Measurements from ENCODE around the gene SPSB1.

Gene SPSB1

DNA sequence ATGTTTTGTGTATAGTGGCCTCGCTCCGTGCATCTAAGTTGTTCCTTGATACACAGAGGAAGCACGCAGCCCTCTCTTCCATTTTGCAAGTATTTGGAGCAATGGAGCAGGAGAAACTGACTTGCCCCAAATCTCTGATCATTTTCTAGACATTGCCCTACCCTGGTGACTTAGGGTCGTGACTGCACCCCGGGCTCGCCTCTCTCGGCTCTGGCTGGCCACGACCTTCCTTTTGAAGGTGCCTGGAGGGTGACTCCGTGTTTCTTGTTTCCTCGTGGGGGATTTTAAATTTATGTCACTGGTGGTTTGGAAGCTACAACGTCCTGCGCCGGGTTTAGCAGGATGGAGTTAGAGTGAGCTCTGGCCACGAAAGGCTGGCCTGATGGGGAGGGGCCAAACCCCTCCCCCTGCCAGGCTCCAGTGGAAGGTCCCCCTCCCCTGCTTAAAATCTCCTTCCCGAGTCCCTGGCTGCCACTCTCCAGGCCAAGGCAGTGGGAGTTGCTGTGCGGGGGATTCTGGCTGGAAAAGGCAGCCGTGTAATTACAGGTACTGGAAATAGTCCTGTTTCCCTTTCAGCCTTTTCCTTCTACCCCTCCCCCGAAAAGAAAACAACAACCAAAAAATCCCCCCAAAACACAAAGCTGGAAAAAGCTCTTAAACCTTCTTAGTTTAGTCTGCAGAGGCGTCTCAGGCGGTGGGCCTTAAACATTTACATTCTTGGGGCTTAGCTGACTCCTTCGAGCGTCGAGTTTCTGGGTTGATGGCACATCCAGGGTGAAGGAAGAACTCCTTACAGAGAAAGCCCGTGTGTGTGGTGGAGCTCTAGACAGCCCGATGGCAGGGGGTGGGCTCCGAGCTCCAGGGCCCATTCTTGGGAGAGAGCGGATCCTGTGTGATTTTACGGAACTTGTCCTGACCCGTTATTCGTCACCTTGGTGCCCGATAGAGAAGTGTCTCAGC lies 28.1 kb downstream of the SPSB1 start:
- DNase-seq, result peak; percentile 50

DNA sequence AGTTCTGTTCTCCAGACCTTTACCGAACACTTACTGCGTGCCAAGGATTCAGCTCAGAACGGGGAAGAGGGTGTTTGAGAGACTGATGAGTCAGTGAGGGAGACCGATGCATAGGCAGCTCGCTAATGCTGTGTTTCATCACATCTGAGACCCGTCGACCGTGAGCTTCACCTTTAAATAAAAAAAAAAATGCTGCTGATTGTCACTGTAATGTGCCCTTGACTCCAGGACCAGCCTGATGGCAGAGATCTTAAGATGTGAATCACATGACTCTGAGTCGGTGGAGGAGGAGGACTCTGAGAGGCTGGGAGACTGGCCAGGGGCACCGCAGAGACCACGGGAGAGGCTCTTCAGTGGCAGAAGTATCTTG lies 28.8 kb downstream of the SPSB1 start:
- DNase-seq, result no peak

DNA sequence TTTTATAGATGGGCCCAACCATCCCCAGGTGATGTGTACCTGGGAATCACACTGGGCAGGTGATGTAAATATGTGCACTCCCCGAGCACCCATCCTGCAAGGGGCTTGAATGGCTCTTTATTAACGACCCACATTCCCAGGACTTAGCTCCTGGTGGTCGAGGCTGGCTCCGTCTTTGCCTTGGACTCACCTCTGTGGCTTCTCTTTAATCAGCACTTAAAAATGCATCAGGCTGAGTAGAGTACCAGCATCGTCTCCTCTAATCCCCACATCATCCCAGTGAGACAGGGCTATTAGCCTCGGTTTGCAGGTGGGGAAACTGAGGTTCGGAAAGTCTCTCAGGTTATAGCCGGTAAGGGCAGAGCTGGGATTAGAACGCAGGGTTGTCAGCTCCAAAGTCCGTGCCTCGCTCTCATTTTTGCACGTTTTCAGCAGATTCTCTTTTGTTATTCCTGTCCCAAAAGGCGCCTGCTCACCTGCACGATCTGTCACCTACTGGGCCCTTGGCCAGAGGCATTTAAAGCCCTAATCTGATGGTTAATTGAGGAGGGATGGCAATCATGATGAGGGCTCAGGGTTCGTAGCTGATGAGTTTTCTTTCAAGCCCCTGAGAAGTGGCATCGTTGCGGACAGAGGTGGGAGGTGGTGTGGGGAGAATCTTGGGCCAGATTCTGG lies 29.4 kb downstream of the SPSB1 start:
- no peak for DNase-seq

DNA sequence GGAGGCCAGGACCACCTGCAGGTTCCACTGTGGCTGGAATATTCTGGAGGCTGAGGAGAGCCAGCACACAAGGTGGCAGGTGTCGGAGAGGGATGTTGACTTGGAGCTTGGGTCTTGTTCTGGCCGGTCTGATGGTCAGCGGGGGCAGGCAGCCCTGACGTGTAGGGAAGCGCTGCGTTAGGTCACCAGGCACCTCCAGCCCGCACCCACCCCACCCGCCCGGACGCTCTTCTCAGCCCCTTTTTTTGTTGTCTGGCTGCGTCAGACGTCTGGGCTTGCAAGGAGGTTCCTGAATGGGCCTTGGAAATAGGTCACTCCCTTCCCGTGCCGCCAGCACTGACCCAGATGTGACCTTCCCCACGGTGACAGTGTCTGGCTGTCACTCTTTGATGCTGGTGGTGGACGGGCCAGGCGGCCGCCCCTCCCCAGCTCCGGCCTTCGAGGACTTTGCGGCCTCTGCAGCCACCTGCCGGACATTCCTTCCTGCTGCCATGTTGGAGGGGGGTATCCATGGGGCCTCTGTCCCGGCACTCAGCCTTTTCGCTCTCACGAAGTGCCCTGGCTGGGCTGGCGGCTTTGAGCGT lies 30.1 kb downstream of the SPSB1 start:
- DNase-seq, result no peak

DNA sequence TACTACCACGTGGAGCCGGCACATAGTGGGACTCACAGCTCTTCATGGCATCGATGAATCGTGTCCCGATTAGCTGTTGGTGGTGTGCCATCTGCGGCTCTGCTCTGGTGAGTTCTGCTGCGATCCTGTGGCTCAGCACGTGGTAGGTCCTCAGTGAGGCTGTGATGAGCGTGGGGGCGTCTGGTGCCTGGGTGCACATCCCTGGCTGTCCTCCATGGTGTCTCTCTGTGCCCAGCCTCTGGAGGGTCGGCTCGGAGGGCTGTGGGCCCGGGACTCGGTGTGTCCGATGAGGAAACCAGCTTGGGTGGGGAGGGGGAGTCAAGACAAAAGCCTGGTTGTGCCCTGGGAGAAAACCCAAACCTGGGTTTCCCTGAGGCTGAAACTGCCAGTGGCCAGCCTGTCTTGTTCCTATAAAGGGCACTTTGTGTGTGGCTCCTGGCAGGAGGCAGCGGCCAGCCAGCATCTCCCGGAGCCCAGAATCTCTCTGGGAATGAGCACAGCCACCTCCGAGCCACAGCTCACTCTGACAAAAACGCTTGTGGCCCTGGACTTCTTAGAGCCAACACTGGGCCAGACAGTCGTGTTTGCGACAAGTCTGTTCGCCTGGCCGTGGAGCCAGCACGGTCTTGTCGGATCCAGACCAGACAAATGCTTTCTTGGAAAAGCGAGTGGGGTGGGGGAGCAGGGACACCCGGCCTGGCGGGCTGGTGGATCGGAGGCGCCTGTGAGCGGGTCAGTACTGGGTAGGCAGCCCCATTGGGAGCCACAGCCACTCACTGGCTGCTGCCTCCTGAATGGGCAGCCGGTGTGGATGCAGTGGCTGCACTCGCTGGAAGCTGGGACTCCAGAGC lies 31.8 kb downstream of the SPSB1 start:
- no peak for DNase-seq

DNA sequence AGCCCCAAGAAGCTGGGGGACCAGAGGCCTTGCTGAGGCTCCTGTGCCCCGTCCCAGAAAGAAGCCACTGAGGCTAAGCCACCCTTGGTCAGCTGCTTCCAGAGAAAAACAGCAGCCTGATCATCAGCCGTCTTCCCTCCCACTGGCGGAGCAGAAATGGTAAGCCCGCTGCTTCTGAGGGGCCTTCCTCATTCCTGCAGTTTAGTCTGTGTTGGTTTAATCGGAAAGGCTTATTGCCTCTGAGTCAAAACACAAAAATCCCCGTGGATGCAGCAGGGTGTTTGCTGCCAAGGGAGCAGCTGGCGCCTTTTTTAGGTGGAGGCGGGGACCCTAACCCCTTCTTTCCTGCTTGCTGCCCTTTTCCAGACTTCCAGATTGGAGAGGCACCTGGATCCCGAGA lies 33.9 kb downstream of the SPSB1 start:
- no peak for DNase-seq

DNA sequence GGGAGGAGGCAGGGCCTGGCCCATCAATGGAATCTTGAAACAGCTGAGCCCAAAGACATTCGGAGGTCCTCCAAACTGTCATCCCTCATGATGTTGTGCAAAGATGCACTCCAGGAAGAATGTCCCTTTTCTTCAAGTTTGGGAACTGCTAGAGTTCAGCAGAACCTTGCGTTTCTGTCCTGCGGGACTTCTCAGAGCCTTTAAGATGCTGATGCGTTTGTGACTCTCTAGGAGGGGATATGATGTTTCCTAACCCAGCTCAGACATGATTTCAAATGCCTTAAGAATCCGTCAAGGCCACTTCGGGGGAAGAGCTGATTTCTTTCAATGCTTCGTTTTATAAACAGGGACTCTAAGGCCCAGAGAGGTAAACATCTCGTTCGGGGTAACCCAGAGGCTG lies 35.5 kb downstream of the SPSB1 start:
- no peak for DNase-seq

DNA sequence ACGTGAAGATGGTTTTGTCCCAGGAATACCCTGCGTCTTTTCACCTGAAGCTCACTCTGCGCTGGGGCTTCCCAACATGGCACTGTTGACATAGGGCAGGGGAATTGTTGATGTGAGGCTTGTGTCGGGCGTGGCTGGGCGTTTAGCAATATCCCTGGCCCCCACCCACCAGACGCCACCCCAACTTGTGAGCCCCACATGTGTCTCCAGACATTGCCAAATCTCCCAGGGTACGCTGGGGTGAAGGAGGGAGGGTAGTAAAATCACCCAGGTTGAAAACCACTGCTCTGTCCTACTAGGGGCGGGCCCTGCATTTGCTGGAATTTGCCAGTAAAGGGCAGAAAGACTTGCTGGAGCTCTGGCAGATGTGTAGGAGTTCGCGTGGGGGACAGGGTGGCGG lies 36.0 kb downstream of the SPSB1 start:
- DNase-seq, result no peak

DNA sequence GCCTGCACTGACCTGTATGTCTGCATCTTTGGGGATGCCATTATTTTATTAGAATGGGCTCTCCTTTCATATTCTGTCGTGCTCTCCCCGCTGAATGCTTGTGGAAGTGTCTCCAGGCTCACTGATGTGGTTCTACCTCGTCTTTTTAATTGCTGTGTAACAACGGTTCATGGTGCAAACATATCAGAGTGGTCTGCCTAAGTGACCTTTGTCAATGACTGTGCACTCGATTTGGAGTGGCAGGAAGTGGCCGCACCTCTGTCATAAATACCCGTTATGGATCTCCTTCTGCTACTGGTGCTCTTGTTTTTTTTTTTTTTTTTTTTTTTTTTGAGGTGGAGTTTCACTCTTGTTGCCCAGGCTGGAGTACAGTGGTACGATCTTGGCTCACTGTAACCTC lies 38.3 kb downstream of the SPSB1 start:
- no peak for DNase-seq

DNA sequence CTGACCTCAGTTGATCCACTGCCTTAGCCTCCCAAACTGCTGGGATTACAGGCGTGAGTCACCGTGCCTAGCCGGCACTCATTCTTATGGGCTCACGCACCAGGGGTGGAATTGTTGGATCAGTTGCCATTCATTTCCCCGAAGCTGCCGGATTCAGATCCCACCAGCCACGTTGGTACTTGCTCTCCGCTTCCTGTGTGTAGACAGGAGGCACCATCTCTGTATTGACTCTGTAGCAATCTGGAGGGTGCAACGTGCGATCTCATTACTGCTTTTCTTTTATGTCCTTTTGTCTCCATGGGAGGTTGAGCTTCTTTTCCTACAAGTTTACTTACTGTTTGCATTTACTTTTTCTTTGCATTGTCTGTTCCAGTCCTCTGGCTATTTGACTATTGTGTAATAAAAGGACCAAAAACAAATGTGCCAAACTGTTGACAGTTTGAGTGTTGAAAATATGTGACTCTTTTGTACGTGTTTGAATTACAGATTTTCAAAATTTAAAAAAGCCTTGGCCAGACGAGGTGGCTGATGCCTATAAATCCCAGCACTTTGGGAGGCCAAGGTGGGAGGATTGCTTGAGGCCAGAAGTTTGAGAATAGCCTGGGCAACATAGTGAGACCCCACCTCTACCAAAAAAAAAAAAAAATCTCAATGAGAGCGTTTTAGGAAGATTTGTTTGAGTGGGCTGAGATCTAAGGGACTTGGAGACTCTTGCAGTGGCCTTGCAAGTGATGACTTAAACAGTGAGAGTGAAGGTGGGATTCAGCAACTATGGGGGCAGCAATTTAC lies 39.1 kb downstream of the SPSB1 start:
- DNase-seq, result no peak

DNA sequence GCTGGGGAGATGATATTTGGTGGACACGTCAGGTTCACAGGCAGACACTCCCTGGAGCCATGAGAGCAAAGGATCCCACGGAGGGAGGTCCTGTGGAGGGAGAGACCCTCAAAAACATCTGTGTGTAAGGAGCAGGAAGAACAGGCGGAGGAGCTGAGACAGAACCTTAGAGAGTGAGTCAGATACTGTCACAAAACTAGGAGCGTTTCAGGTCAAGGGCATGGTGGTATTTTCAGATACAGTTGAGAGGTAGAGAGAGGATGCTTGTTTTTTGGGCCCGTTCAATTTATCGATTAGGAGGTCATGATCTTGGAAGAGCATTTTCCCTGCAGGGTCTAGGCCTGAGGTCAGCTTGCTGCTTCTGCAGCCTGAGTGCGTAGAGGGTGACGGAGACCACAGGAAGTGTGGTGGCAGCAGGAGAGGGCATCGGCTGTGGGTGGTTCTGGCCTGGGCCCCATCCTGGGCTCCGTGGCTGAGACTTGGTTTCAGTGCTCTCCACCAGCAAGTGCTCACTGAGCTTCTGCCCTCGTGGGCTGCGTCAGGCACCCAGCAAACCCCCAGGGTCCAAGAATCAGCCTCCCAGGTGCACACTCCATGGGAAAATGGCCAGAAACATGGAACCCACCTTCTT lies 39.9 kb downstream of the SPSB1 start:
- DNase-seq, result no peak

DNA sequence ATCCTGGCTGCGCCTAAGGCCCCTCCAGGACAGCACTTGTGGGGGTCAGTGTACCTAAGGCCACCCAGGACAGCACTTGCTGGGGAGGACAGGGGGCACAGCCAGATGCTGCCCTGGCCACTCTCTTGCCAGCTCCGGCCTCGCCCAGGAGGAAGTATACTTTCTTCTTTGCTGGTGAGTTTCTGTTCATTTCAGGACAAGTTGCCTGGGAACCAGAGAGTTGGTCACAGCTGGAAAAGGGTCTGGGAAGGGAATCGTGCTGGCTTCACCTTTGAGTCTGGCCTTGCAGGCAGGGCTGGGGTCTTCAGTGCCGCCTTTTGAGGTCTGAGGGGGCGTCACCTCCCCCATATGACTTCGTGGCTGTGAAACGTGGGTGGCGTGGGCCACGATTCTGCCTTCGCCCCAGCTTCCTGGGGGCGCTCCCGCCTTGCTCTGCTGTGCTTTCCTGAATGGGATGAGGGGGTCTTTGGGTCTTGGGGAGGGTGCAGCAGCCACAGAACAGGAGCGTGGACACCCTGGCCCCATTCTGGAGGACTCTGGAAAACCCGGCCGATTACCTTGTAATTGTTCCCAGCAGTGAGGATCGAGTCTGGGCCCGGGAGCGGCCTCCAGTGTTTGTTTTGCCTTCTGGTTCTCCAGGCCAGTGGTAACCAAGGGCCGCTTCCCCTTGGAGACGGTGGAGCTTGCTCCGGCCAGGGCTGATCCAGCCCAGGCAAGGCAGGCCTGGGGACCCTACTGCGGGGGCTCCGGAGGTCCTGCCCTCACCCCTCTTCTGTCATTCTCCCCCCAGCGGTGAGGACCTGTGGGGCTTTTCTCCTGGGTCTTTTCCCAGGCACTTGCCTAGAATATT lies 45.9 kb downstream of the SPSB1 start:
- peak; percentile 88 for DNase-seq

DNA sequence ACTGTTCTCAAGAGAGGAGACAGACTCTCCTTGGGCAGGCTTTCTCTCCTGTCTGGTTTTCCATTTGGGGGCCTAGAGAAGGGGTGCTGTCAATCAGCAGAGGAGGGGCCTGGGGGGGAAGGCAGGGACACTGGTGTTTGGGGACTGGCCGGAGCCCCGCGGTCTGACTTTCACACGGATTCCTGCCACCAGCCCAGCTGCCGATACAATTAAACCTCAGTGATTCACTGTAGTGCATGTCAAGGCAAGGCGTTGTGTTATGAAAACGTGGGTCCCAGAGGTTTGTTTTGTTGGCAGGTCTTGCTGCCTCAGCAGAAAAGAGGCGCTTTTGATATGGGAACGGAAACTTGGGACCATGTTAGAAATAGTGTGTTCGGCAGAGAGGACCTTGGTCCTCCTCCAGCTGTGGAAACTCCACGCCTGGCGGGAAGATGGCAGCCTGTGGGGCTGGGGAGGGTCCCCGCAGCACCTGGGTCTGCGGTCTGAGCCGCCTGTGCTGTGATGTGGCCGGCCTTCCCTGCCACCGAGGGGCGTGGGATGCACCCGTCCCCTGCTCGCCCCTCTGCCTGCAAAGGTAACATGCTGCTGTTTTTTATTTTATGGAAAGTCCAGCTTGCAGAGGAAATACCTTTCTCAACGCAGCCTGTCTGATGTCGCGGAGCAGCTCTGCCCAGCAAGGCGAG lies 47.6 kb downstream of the SPSB1 start:
- DNase-seq, result peak; percentile 72

DNA sequence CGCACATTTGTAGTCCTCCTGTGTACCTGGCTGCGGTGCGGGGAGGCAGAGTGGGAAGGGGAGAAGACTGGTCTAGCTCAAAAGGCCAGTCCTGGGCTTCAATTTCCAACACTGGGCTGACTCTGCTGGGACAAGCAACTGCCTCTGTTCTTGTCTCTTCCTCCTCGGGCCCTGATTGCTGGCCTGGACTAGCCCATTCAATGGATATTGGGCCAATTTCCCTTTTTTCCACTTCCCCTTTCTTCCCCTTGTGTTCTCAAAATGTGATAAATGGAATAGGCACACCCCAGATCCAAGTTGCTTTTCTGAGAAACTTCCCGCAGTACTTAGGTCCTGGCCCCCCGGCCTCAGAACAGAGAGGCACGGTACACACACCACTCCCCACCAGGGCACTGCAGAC lies 48.2 kb downstream of the SPSB1 start:
- no peak for DNase-seq

DNA sequence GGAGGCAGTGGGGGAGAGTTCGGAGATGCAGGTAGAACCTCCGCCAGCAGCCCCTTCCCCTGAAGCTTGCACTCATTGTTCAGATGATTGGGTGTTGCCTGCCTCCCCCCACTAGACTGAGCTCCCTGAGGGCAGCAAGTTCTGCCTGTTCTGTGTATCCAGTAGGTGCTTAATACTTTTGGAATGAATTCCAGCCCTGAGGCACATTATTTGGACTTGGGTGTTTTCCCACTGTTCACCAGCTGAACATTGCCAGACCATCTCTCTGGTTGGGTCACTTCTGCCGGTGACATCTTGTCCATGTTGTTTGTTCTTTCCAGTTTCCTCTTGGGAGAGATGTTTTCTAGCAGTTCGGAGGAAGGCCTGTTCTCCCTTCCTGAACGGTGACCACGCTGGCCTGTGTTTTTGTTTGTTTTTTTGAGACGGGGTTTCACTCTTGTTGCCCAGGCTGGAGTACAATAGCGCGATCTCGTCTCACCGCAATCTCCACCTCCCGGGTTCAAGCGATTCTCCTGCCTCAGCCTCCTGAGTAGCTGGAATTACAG lies 48.7 kb downstream of the SPSB1 start:
- no peak for DNase-seq

DNA sequence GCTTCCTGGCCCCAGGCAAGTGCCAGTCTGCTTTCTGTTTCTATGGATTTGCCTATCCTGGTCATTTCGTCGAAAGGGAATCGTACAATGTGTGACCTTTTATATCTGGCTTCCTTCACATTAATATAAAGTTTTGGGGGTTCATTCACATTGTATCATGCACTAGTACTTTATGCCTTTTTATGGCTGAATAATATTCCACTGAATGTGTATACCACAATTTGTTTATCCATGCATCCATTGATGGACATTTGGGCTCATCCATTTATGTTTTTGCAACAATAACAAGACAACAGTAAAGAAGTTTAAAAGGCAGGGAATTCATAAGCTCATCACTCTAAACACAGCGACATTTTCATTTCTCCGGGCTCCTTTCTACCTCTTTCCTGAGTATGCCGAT lies 50.6 kb downstream of the SPSB1 start:
- DNase-seq, result no peak

DNA sequence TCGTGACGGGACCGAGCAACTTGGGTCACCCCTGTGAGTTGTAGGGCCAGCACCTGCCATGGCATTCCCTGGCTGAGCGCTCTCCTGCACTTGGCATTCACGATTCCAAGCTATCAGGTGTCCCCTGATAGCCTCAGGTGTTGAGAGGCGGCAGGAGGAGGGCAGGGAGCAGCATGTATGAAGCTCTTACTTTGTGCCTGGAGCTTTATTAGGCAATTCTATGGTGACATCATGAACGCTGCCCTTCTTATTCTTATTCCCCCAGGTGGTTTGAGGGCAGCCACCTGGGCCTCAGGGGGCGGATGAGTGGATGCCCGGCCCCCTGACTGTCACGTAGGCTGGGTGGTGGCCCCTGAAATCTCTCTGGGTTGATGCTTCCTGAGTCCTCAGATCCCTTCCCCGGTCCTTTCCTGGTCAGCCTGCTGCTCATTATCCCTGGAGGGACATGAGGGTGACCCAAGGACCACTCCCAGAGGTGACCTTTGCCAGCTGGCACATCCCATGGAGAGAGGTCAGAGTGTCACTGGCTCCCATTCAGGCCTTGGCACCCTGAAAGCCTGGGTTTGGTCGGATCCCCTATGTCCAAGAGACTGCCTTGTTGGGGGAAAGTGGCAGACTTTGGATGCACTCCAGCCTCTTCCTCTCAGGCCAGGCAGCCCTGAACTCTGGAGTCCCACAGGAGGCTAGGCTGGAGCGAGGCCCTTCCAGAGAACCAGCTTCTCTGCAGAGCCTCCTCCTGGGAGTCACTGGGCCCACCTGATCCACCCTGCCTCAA lies 51.9 kb downstream of the SPSB1 start:
- DNase-seq, result no peak

DNA sequence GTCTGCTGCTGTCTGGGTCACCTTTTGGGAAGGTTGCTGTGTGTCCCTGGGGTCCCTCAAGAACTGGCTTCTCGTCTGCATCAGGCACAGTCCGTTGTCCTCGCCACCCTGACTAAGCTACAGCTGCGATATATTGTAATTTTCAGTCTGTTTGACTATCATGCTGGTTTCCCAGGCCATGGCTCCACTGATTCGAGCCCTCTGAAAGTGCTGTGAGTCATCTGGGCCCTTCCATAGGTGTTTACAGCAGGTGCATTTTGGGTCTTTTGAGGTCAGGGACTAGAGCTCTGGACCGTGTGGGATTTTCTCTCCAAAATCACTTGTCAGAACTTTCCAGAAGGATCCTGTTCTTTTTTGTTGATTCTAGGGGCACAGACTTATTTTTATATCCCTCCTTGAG lies 52.8 kb downstream of the SPSB1 start:
- no peak for DNase-seq

DNA sequence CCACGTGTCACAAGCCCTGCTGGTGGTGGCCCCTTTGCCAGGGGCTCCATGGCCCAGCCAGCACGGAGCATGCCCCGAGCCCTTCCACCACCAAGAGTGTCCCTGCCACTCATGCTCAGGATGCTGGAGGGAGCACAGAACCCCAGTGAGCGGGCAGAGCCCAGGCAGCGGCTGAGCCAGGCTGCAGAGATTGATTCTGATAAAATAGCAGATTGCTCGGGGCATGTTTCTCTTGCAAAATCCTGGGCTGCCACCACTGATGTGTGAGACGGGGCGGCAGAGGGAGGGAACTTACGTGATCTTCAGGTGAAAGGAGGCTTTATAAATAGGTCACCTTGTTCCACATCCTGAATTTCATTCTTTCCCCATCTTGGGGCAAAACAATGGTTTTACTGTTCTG lies 53.2 kb downstream of the SPSB1 start:
- no peak for DNase-seq
